ENCODE results near the gene RNF19B.

RNF19B gene

DNA sequence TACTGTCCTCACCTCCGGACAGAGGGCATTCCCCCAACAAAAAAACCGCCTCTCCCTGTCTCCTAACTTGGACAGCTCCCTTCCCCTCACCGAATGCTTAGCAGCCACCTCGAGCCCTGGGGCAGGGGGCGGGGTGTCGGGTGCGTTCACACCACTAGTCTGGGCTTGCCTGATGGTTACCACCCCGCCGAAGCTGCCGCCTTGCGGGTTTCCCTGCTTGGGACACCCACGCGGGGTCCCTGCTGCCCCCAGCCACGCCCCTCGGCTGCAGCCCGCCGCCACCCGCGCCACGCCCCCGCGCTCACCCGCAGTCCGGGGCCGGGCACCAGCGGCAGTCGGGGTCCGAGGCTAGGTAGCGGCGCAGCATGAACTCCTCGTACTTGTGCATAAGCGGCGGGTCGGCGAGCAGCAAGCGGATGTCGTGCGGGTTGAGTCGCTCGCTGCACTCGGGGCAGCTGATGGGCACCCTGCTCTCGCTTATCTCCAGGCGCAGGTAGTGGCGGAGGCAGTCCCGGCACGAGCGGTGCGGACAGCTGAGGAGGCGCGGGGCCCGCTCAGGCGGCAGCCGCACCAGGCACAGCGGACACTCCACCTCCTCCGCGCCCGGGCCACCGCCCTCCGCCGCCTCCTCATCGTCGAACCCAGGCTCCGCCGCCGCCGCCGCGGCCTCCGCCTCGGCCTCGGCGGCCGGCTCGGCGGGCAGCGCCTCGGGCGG is 706 bp downstream of the RNF19B start:
- Histone ChIP-seq H3K9ac (ENCODE audit: low read length) (peak overlapping the region; percentile 78), H3K4me1 (ENCODE audit: low read length) (peaks cover 28% of the 10 kb centered on the region), H3K79me2 (ENCODE audit: low read length) (peaks cover 50% of the 10 kb centered on the region), H3K4me2 (ENCODE audit: low read length) (peak overlapping the region; percentile 79), H2AFZ (ENCODE audit: low read depth, low read length) (no peak overlapping the region), H3K27ac (ENCODE audit: low read length) (peak overlapping the region; percentile 34; the same call in 1 of the 2 replicates), H3K36me3 (replicated peaks; ENCODE audit: low read depth, low read length) (peaks cover 1% of the 10 kb centered on the region), H3K9me3 (ENCODE audit: insufficient read depth, low read length) (no peaks in the 10 kb centered on the region), H3K4me3 (ENCODE audit: low read length) (peak overlapping the region; percentile 99), H3K27me3 (ENCODE audit: low read depth, low read length) (no peaks in the 10 kb centered on the region), H4K20me1 (ENCODE audit: insufficient read depth, low read length) (peaks cover 31% of the 10 kb centered on the region)
- TF ChIP-seq, protein P1, sequence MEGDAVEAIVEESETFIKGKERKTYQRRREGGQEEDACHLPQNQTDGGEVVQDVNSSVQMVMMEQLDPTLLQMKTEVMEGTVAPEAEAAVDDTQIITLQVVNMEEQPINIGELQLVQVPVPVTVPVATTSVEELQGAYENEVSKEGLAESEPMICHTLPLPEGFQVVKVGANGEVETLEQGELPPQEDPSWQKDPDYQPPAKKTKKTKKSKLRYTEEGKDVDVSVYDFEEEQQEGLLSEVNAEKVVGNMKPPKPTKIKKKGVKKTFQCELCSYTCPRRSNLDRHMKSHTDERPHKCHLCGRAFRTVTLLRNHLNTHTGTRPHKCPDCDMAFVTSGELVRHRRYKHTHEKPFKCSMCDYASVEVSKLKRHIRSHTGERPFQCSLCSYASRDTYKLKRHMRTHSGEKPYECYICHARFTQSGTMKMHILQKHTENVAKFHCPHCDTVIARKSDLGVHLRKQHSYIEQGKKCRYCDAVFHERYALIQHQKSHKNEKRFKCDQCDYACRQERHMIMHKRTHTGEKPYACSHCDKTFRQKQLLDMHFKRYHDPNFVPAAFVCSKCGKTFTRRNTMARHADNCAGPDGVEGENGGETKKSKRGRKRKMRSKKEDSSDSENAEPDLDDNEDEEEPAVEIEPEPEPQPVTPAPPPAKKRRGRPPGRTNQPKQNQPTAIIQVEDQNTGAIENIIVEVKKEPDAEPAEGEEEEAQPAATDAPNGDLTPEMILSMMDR (IDR thresholded peaks at IDR 0.05; ENCODE audit: low read depth, low read length) = no peak
- TF ChIP-seq EZH2phosphoT487 (IDR thresholded peaks at IDR 0.05; ENCODE audit: low read depth) = no peak

DNA sequence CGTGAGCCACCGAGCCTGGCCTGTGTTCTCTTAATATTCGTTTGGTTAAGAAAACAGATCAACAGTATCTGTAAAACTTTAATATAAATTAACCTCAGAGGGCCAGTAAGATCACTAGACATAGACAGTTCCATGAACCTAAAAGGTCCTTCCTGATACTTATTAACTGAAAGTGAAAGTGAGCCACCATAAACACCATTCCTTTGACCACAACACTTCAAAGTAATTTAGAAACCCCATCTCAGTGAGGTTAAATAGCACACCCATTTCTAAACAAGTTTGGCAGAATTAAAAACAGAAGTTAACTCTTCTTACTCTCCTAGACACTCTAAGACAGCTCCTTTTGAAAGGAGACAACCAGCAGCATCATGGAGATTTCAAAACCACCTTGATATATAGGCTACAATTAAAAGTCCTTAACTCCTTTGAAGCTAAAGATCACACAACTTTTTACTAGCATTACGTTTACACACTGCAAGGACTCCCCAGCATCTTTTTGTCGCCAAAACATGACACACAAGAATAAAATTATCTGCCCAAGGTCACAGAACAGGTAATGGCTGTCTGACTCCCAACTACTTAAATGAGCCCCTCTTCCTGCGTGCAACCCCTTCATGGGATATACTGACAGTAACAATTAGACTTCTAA is 2.2 kb downstream of the RNF19B start:
- Histone ChIP-seq H3K27me3 (ENCODE audit: low read depth, low read length) (no peaks in the 10 kb centered on the region), H3K27ac (ENCODE audit: low read length) (peak overlapping the region; percentile 19; the same call in 1 of the 2 replicates), H3K4me2 (ENCODE audit: low read length) (peak overlapping the region; percentile 79), H4K20me1 (ENCODE audit: insufficient read depth, low read length) (peaks cover 39% of the 10 kb centered on the region), H3K4me1 (ENCODE audit: low read length) (peaks cover 33% of the 10 kb centered on the region), H3K9me3 (ENCODE audit: insufficient read depth, low read length) (no peaks in the 10 kb centered on the region), H3K4me3 (ENCODE audit: low read length) (peak overlapping the region; percentile 99), H2AFZ (ENCODE audit: low read depth, low read length) (no peak overlapping the region), H3K36me3 (replicated peaks; ENCODE audit: low read depth, low read length) (peaks cover 7% of the 10 kb centered on the region), H3K79me2 (ENCODE audit: low read length) (peaks cover 63% of the 10 kb centered on the region), H3K9ac (ENCODE audit: low read length) (peak overlapping the region; percentile 49)
- no peak for TF ChIP-seq EZH2phosphoT487 (IDR thresholded peaks at IDR 0.05; ENCODE audit: low read depth)
- TF ChIP-seq, protein P1 (IDR thresholded peaks at IDR 0.05; ENCODE audit: low read depth, low read length) = no peak

DNA sequence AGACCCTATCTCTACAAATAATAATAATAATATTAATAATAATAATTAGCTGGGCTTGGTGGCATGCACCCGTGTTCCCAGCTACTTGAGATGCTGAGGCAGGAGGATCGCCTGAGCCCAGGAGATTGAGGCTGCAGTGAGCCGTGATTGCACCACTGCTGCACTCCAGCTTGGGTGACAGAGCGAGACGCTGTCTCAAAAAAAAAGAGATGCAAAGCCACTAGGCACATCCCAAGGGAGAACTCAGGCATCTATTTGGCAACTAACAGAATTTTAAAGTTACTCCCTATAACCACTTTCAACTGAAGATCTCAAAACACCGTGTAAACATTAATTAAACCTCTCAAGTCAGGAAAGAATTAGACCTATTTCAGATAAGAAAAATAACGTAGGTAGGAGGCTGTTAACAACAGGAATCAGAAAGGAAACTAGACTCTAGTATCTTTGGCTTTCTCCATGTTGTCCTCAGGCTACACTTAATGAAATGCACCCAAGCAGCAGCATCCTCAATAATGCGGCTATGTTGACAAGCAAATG is 3.7 kb downstream of the RNF19B start:
- peak overlapping the region; percentile 39 for H3K4me2 ChIP-seq (ENCODE audit: low read length)
- no peak overlapping the region for H2AFZ ChIP-seq (ENCODE audit: low read depth, low read length)
- no peaks in the 10 kb centered on the region for H3K9me3 ChIP-seq (ENCODE audit: insufficient read depth, low read length)
- TF ChIP-seq EZH2phosphoT487 (IDR thresholded peaks at IDR 0.05; ENCODE audit: low read depth) = no peak
- H3K9ac ChIP-seq (ENCODE audit: low read length) = no peak overlapping the region
- H4K20me1 ChIP-seq (ENCODE audit: insufficient read depth, low read length) = peaks cover 47% of the 10 kb centered on the region
- H3K36me3 ChIP-seq (replicated peaks; ENCODE audit: low read depth, low read length) = peaks cover 7% of the 10 kb centered on the region
- no peak overlapping the region for H3K27ac ChIP-seq (ENCODE audit: low read length)
- H3K4me3 ChIP-seq (ENCODE audit: low read length) = 0 out of 2 replicates have a peak overlapping the region, but pooled peaks have one; percentile 13
- H3K27me3 ChIP-seq (ENCODE audit: low read depth, low read length) = no peaks in the 10 kb centered on the region
- peaks cover 33% of the 10 kb centered on the region for H3K4me1 ChIP-seq (ENCODE audit: low read length)
- H3K79me2 ChIP-seq (ENCODE audit: low read length) = peaks cover 77% of the 10 kb centered on the region

DNA sequence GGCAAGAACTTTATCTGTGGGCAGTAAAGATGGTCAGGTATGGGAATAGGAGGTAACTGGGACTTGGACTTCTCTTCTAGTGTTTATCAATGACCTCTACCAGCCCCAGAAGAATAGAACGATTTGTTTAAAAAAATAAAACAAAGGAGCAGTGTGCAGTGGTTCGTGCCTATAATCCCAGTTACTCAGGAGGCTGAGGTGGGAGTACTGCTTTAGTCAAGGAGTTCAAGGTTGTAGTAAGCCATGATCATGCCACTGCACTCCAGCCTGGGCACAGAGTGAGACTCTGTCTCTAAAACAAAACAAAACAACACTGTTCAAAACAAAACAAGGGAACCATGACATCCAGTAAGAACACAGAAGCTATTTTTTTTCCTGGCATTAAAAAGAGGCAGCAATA is 4.3 kb downstream of the RNF19B start:
- H3K9me3 ChIP-seq (ENCODE audit: insufficient read depth, low read length) = no peaks in the 10 kb centered on the region
- peaks cover 31% of the 10 kb centered on the region for H3K4me1 ChIP-seq (ENCODE audit: low read length)
- no peak overlapping the region for H3K4me3 ChIP-seq (ENCODE audit: low read length)
- H3K27me3 ChIP-seq (ENCODE audit: low read depth, low read length) = no peaks in the 10 kb centered on the region
- peaks cover 7% of the 10 kb centered on the region for H3K36me3 ChIP-seq (replicated peaks; ENCODE audit: low read depth, low read length)
- TF ChIP-seq, protein P1 (IDR thresholded peaks at IDR 0.05; ENCODE audit: low read depth, low read length) = no peak
- TF ChIP-seq EZH2phosphoT487 (IDR thresholded peaks at IDR 0.05; ENCODE audit: low read depth) = no peak
- peaks cover 47% of the 10 kb centered on the region for H4K20me1 ChIP-seq (ENCODE audit: insufficient read depth, low read length)
- H2AFZ ChIP-seq (ENCODE audit: low read depth, low read length) = no peak overlapping the region
- peaks cover 81% of the 10 kb centered on the region for H3K79me2 ChIP-seq (ENCODE audit: low read length)
- no peak overlapping the region for H3K4me2 ChIP-seq (ENCODE audit: low read length)
- H3K9ac ChIP-seq (ENCODE audit: low read length) = no peak overlapping the region
- no peak overlapping the region for H3K27ac ChIP-seq (ENCODE audit: low read length)

Data from OCI-LY3 (cell line).